NCI-H2196 treated with DMSO at 0.1 percent for 48 hours (cell line): ENCODE data around the gene SCUBE1.

Source experiments
- DNase-seq: peaks from one replicate; lab custom pipeline; 2025; ENCODE audit not compliant: unreplicated experiment; lab: John Stamatoyannopoulos, UW

The SCUBE1 gene

GRCh38 chr22:43239956-43240355 lies 103.2 kb downstream of the SCUBE1 start:
- no peak for DNase-seq

GRCh38 chr22:43239193-43239780 lies 103.9 kb downstream of the SCUBE1 start:
- no peak for DNase-seq

- DNase-seq = no peak
These were observed 104.6 kb downstream of the SCUBE1 start for GRCh38 chr22:43238526-43239006.

GRCh38 chr22:43237280-43237679 lies 105.9 kb downstream of the SCUBE1 start:
- DNase-seq = peak; percentile 28

- peak; percentile 76 for DNase-seq
These were observed 106.6 kb downstream of the SCUBE1 start for GRCh38 chr22:43236411-43237166.

GRCh38 chr22:43235445-43236409 lies 107.4 kb downstream of the SCUBE1 start:
- DNase-seq = no peak

- DNase-seq = no peak
These were observed 108.7 kb downstream of the SCUBE1 start for GRCh38 chr22:43234264-43234988.

- DNase-seq = no peak
These were observed 109.6 kb downstream of the SCUBE1 start for GRCh38 chr22:43233529-43233928.

GRCh38 chr22:43232445-43232844 lies 110.7 kb downstream of the SCUBE1 start:
- DNase-seq = no peak

- DNase-seq = no peak
These were observed 111.5 kb downstream of the SCUBE1 start for GRCh38 chr22:43231724-43232034.

GRCh38 chr22:43230971-43231723 lies 112.0 kb downstream of the SCUBE1 start:
- peak; percentile 51 for DNase-seq

- DNase-seq = no peak
These were observed 112.6 kb downstream of the SCUBE1 start for GRCh38 chr22:43230571-43230970.

- DNase-seq = no peak
These were observed 114.3 kb downstream of the SCUBE1 start for GRCh38 chr22:43228863-43229262.

GRCh38 chr22:43228330-43228729 lies 114.8 kb downstream of the SCUBE1 start:
- DNase-seq = no peak

GRCh38 chr22:43227239-43227630 lies 115.9 kb downstream of the SCUBE1 start:
- DNase-seq = no peak

GRCh38 chr22:43226377-43227238 lies 116.6 kb downstream of the SCUBE1 start:
- DNase-seq = no peak

- DNase-seq = no peak
These were observed 117.6 kb downstream of the SCUBE1 start for GRCh38 chr22:43225609-43226008.

- no peak for DNase-seq
These were observed 120.2 kb downstream of the SCUBE1 start for GRCh38 chr22:43222987-43223386.

- DNase-seq = no peak
These were observed 120.9 kb downstream of the SCUBE1 start for GRCh38 chr22:43222262-43222661.
